H9 (cell line): Measurements from ENCODE around the gene MS4A10. TPM values are rescaled to one million over a fixed set of nuclear protein-coding genes. Genes with fewer than 3 reads are reported as not detected.

Experiments
- DNase-seq: peaks from one replicate; pipeline ENCODE4 v3.0.0-alpha.2; 2017
- H2AFZ ChIP-seq: one replicate; pipeline ENCODE4 v1.6.1; 2013; ENCODE audit warnings: mild to moderate bottlenecking, low read length, control low read depth, moderate library complexity
- H2AK5ac ChIP-seq: 2 replicates; pipeline ENCODE4 v1.6.1; 2013; ENCODE audit warnings: low read length, control low read depth, mixed read lengths; ENCODE audit not compliant: insufficient read length
- H2BK120ac ChIP-seq: one replicate; pipeline ENCODE4 v1.6.1; 2013; ENCODE audit warnings: low read depth, mild to moderate bottlenecking, low read length, control low read depth, inconsistent platforms; ENCODE audit not compliant: poor library complexity, severe bottlenecking
- H2BK12ac ChIP-seq: 2 replicates; pipeline ENCODE4 v1.6.1; 2013; ENCODE audit warnings: low read length, control low read depth, mixed read lengths, low read depth; ENCODE audit not compliant: insufficient read length
- H2BK15ac ChIP-seq: 2 replicates; pipeline ENCODE4 v1.6.1; 2013; ENCODE audit warnings: low read depth, low read length, control low read depth
- H2BK20ac ChIP-seq: one replicate; pipeline ENCODE4 v1.6.1; 2013; ENCODE audit warnings: low read depth, mild to moderate bottlenecking, low read length, control low read depth, inconsistent platforms; ENCODE audit not compliant: poor library complexity, severe bottlenecking
- H2BK5ac ChIP-seq: 2 replicates; pipeline ENCODE4 v1.6.1; 2013; ENCODE audit warnings: low read length, control low read depth, mixed read lengths; ENCODE audit not compliant: insufficient read length
- H3K14ac ChIP-seq: 2 replicates; pipeline ENCODE4 v1.6.1; 2013; ENCODE audit warnings: low read length, control low read depth; ENCODE audit not compliant: insufficient read depth
- H3K18ac ChIP-seq: 2 replicates; pipeline ENCODE4 v1.6.1; 2013; ENCODE audit warnings: low read depth, mild to moderate bottlenecking, mixed read lengths, low read length, control low read depth; ENCODE audit not compliant: insufficient read length
- H3K23ac ChIP-seq: 2 replicates; pipeline ENCODE4 v1.6.1; 2013; ENCODE audit warnings: low read length, control low read depth, mixed read lengths, low read depth; ENCODE audit not compliant: insufficient read length
- H3K23me2 ChIP-seq: 2 replicates; pipeline ENCODE4 v1.6.1; 2013; ENCODE audit warnings: low read depth, mild to moderate bottlenecking, mixed read lengths, low read length, control low read depth; ENCODE audit not compliant: insufficient read length, poor library complexity, severe bottlenecking
- H3K27ac ChIP-seq: 2 replicates; pipeline ENCODE4 v1.5.1; 2013; ENCODE audit warnings: low read length, control low read depth, mixed read lengths, low read depth; ENCODE audit not compliant: insufficient read length
- H3K27me3 ChIP-seq: 2 replicates; pipeline ENCODE4 v1.6.1; 2013; ENCODE audit warnings: low read length, control low read depth, inconsistent platforms; ENCODE audit not compliant: insufficient read depth
- H3K4ac ChIP-seq: 2 replicates; pipeline ENCODE4 v1.6.1; 2013; ENCODE audit warnings: low read depth, mild to moderate bottlenecking, control low read depth, inconsistent platforms, low read length, moderate library complexity
- H3K4me1 ChIP-seq: 2 replicates; pipeline ENCODE4 v1.6.1; 2013; ENCODE audit warnings: low read length, control low read depth, inconsistent platforms; ENCODE audit not compliant: insufficient read depth
- H3K4me2 ChIP-seq: 2 replicates; pipeline ENCODE4 v1.6.1; 2013; ENCODE audit warnings: low read length, control low read depth, mixed read lengths; ENCODE audit not compliant: insufficient read length, insufficient read depth
- H3K56ac ChIP-seq: 2 replicates; pipeline ENCODE4 v1.6.1; 2013; ENCODE audit warnings: low read depth, mild to moderate bottlenecking, mixed read lengths, low read length, control low read depth; ENCODE audit not compliant: insufficient read length
- H3K79me1 ChIP-seq: 2 replicates; pipeline ENCODE4 v1.6.1; 2013; ENCODE audit warnings: low read depth, mild to moderate bottlenecking, moderate library complexity, low read length, control low read depth, inconsistent platforms; ENCODE audit not compliant: insufficient read depth, poor library complexity, severe bottlenecking
- H3K79me2 ChIP-seq: 2 replicates; pipeline ENCODE4 v1.6.1; 2013; ENCODE audit warnings: low read length, control low read depth, inconsistent platforms; ENCODE audit not compliant: insufficient read depth
- H3K9ac ChIP-seq: 2 replicates; pipeline ENCODE4 v1.6.1; 2013; ENCODE audit warnings: low read length, control low read depth, mixed read lengths; ENCODE audit not compliant: insufficient read length; ENCODE audit errors: extremely low read depth
- H3K9me3 ChIP-seq: one replicate; pipeline ENCODE4 v1.6.1; 2013; ENCODE audit warnings: low read depth, low read length, inconsistent platforms; ENCODE audit not compliant: control insufficient read depth
- H3T11ph ChIP-seq: one replicate; pipeline ENCODE4 v1.6.1; 2013; ENCODE audit warnings: mild to moderate bottlenecking, low read length, control low read depth, inconsistent platforms
- H4K20me1 ChIP-seq: one replicate; pipeline ENCODE4 v1.6.1; 2013; ENCODE audit not compliant: control insufficient read depth, insufficient read length, insufficient read depth
- H4K5ac ChIP-seq: 2 replicates; pipeline ENCODE4 v1.6.1; 2013; ENCODE audit warnings: low read depth, mild to moderate bottlenecking, mixed read lengths, low read length, control low read depth; ENCODE audit not compliant: insufficient read length
- H4K8ac ChIP-seq: replicated peaks from 2 replicates; pipeline ENCODE4 v1.6.1; 2013; ENCODE audit warnings: low read length, control low read depth, mixed read lengths, low read depth; ENCODE audit not compliant: insufficient read length
- H4K91ac ChIP-seq: 2 replicates; pipeline ENCODE4 v1.6.1; 2013; ENCODE audit warnings: low read depth, mild to moderate bottlenecking, moderate library complexity, mixed read lengths, low read length, control low read depth; ENCODE audit not compliant: insufficient read length
- H3K27ac Mint-ChIP-seq, 3 experiments: 2 replicates in 2 of 3; 3 replicates in 1 of 3; pipeline ENCODE4 v1.8.0; 2020 to 2021; ENCODE audit warnings: mixed read lengths in 3 of 3, mild to moderate bottlenecking in 1 of 3, moderate library complexity in 1 of 3
- H3K27me3 Mint-ChIP-seq: 2 replicates; pipeline ENCODE4 v1.8.0; 2021; ENCODE audit warnings: low read depth, mild to moderate bottlenecking, moderate library complexity, mixed read lengths
- H3K36me3 Mint-ChIP-seq, 3 experiments: 2 replicates in 2 of 3; 3 replicates in 1 of 3; pipeline ENCODE4 v1.8.0; 2020 to 2021; ENCODE audit warnings: low read depth in 3 of 3, mixed read lengths in 3 of 3; ENCODE audit not compliant: insufficient read depth in 1 of 3
- H3K4me1 Mint-ChIP-seq, 2 experiments: 2 replicates each; pipeline ENCODE4 v1.8.0; 2020; ENCODE audit warnings: mixed read lengths in 2 of 2
- H3K4me3 Mint-ChIP-seq, 2 experiments: 2 replicates in 1 of 2; 3 replicates in 1 of 2; pipeline ENCODE4 v1.8.0; 2020 to 2021; ENCODE audit warnings: mild to moderate bottlenecking in 2 of 2, mixed read lengths in 2 of 2, moderate library complexity in 1 of 2
- H3K9me3 Mint-ChIP-seq, 2 experiments: 2 replicates in 1 of 2; 3 replicates in 1 of 2; pipeline ENCODE4 v1.8.0; 2020; ENCODE audit warnings: mild to moderate bottlenecking in 2 of 2, mixed read lengths in 2 of 2, moderate library complexity in 1 of 2
- WGBS: extraction: QIAGEN DNeasy Blood & Tissue Kit; methylation state at CpG from one replicate; pipeline ENCODE4 v1.1.7; 2013; ENCODE audit warnings: missing lambda C conversion rate, low lambda C conversion rate, mixed read lengths; ENCODE audit not compliant: insufficient read length; ENCODE audit errors: extremely low coverage; 5-methylcytosine and 5-hydroxymethylcytosine counted together
- total RNA-seq: library from RNA; stranded (reverse); gene quantifications from 2 replicates; pipeline ENCODE4 v1.2.1, GENCODE V29; 2021
- TF ChIP-seq, protein P1 (sequence below): fragments of 200-600 bp; sonication (generic); conservative IDR thresholded peaks from 3 replicates; pipeline ENCODE4 v1.8.0; 2021; ENCODE audit warnings: antibody characterized with exemption, mild to moderate bottlenecking

MS4A10 gene
- total RNA-seq, 1 experiment from 2014 or later, result not detected

DNA sequence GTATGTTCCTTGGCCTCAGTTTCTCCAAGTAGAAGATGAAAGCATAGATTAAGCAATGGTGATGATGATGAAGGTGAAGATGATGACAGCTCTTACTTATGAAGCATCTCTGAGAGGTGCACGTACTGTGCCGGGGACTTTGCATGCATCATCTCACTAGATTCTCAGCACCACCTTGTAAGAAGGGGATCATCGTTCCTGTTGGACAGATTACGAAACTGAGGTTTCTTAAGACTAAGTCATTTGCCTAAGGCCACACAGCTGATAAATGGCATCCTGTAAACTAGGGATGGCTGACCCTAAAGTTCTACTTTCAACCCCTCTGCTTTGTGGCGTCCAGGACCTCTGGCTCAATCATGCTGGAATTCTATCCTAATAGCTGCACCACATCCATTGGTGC, 19.8 kb upstream of the MS4A10 start:
- H3K27ac Mint-ChIP-seq, result no peak overlapping the region
- H4K8ac ChIP-seq, result no peak overlapping the region
- DNase-seq, result no peak
- no peaks in the 10 kb centered on the region for H3K9me3 ChIP-seq
- H2BK20ac ChIP-seq, result no peak overlapping the region
- H3K27me3 ChIP-seq, result no peaks in the 10 kb centered on the region
- H2BK5ac ChIP-seq, result no peak overlapping the region
- no peak overlapping the region for H2BK12ac ChIP-seq
- no peak overlapping the region for H3K9ac ChIP-seq
- no peak overlapping the region for H3K18ac ChIP-seq
- H3K27ac ChIP-seq, result no peak overlapping the region
- H3K23me2 ChIP-seq, result no peaks in the 10 kb centered on the region
- peaks cover 0 to 5% (median 0%) of the 10 kb centered on the region in 3 experiments; a peak in 1 of 7 replicates for H3K36me3 Mint-ChIP-seq
- no peak overlapping the region for H3K14ac ChIP-seq
- no peak overlapping the region for H3K4me3 Mint-ChIP-seq
- H2BK15ac ChIP-seq, result no peak overlapping the region
- H3K4ac ChIP-seq, result no peak overlapping the region
- H4K20me1 ChIP-seq, result no peaks in the 10 kb centered on the region
- no peak overlapping the region for H2BK120ac ChIP-seq
- H3K4me1 Mint-ChIP-seq, result peaks cover 10 to 19% of the 10 kb centered on the region in 2 experiments
- H3K79me2 ChIP-seq, result no peaks in the 10 kb centered on the region
- H3K9me3 Mint-ChIP-seq, result peaks cover 3% of the 10 kb centered on the region in 2 experiments; a peak in 3 of 5 replicates
- no peak overlapping the region for H4K91ac ChIP-seq
- WGBS, result no CpG with 5 or more reads among the region's 5 CpGs
- no peaks in the 10 kb centered on the region for H3K79me1 ChIP-seq
- H3K4me1 ChIP-seq, result no peaks in the 10 kb centered on the region
- no peak overlapping the region for H4K5ac ChIP-seq
- H3K4me2 ChIP-seq, result no peak overlapping the region
- TF ChIP-seq, protein P1, sequence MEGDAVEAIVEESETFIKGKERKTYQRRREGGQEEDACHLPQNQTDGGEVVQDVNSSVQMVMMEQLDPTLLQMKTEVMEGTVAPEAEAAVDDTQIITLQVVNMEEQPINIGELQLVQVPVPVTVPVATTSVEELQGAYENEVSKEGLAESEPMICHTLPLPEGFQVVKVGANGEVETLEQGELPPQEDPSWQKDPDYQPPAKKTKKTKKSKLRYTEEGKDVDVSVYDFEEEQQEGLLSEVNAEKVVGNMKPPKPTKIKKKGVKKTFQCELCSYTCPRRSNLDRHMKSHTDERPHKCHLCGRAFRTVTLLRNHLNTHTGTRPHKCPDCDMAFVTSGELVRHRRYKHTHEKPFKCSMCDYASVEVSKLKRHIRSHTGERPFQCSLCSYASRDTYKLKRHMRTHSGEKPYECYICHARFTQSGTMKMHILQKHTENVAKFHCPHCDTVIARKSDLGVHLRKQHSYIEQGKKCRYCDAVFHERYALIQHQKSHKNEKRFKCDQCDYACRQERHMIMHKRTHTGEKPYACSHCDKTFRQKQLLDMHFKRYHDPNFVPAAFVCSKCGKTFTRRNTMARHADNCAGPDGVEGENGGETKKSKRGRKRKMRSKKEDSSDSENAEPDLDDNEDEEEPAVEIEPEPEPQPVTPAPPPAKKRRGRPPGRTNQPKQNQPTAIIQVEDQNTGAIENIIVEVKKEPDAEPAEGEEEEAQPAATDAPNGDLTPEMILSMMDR, result no peak
- no peak overlapping the region for H3K56ac ChIP-seq
- H3K27me3 Mint-ChIP-seq, result peaks cover 22% of the 10 kb centered on the region
- H2AFZ ChIP-seq, result no peak overlapping the region
- no peak overlapping the region for H3K23ac ChIP-seq
- no peak overlapping the region for H3T11ph ChIP-seq
- H2AK5ac ChIP-seq, result no peak overlapping the region
